Measurements from ENCODE around the gene CDAN1. TPM values are rescaled to one million over a fixed set of nuclear protein-coding genes. Genes with fewer than 3 reads are reported as not detected.
"Not testable (repeated sequence)": the region's sequence is repeated elsewhere in the genome, so short reads cannot be mapped to it uniquely, and the experiment has no call there.

Gene CDAN1
- total and polyA plus RNA-seq, 2 of the 4 experiments (the other 2 are of a cell fraction): 4.7 to 5.6 TPM

- POLR2A ChIA-PET (ENCODE audit: unreplicated experiment); H2BK15ac ChIP-seq (ENCODE audit: low read depth, low read length); H4K5ac ChIP-seq (ENCODE audit: low read depth, low read length); H3K27ac ChIP-seq (ENCODE audit: insufficient read depth, low read length); H3K79me1 ChIP-seq (ENCODE audit: low read depth in 1 of 2, low read length in 2 of 2); H3K36me3 ChIP-seq (ENCODE audit: control insufficient read depth, insufficient read depth, low read length); DNase-seq; H2BK5ac ChIP-seq (ENCODE audit: low read depth, low read length, poor library complexity, severe bottlenecking); H2BK120ac ChIP-seq (ENCODE audit: low read depth, low read length); H4K20me1 ChIP-seq (ENCODE audit: insufficient read depth, low read length); H3K4me2 ChIP-seq (ENCODE audit: low read depth, low read length); CTCF ChIA-PET; dilution Hi-C loops (cut with HindIII; ENCODE audit: low sequenced_read_pairs, unreplicated experiment); H3K9me3 ChIP-seq (ENCODE audit: control insufficient read depth, insufficient read depth, low read length); in situ Hi-C loops (cut with MboI; ENCODE audit: low sequenced_read_pairs); H3K9me1 ChIP-seq (ENCODE audit: insufficient read depth, low read length); intact Hi-C loops (cut with micrococcal nuclease); H2AK5ac ChIP-seq (ENCODE audit: low read depth, low read length); H3K14ac ChIP-seq (replicated peaks; ENCODE audit: low read depth, low read length); H3K18ac ChIP-seq (ENCODE audit: low read depth, low read length); H3K4ac ChIP-seq (ENCODE audit: low read depth, low read length); H3K4me3 ChIP-seq (ENCODE audit: insufficient read depth, low read depth, low read length); H2AK9ac ChIP-seq (replicated peaks; ENCODE audit: low read depth, low read length, poor library complexity); H2AFZ ChIP-seq (replicated peaks; ENCODE audit: low read length, poor library complexity); H4K8ac ChIP-seq (ENCODE audit: low read depth in 2 of 2, low read length in 2 of 2); H3K9ac ChIP-seq (ENCODE audit: low read depth, low read length); H3K27me3 ChIP-seq (ENCODE audit: control insufficient read depth, insufficient read depth, low read length); H2BK20ac ChIP-seq (ENCODE audit: low read depth, low read length); H3K4me1 ChIP-seq (ENCODE audit: control insufficient read depth, insufficient read depth, low read length); ATAC-seq (ENCODE audit: low read depth); H4K91ac ChIP-seq (ENCODE audit: insufficient read depth, low read depth, low read length); BruUV-seq (replicated peaks); H3K23ac ChIP-seq (ENCODE audit: low read depth, low read length); H3K56ac ChIP-seq (ENCODE audit: extremely low read depth, insufficient read depth, low read length): not testable (repeated sequence)
- WGBS, 2 experiments (ENCODE audit: extremely low coverage in 2 of 2, insufficient read length in 1 of 2): no CpG with 5 or more reads among the region's 2 CpGs
Measured at GRCh38 chr15:42761813-42762212, 24.9 kb upstream of the CDAN1 start.

Data from IMR-90 (cell line).